ENCODE data around the gene DSCAML1. TPM values are rescaled to one million over a fixed set of nuclear protein-coding genes. Genes with fewer than 3 reads are reported as not detected.
A peak's percentile ranks its signal among the peaks of the same experiment; 100 is the strongest.

The DSCAML1 gene
- total RNA-seq, 4 donors from 2014 or later, result 0.54 to 1.8 (median 0.99) TPM

DNA sequence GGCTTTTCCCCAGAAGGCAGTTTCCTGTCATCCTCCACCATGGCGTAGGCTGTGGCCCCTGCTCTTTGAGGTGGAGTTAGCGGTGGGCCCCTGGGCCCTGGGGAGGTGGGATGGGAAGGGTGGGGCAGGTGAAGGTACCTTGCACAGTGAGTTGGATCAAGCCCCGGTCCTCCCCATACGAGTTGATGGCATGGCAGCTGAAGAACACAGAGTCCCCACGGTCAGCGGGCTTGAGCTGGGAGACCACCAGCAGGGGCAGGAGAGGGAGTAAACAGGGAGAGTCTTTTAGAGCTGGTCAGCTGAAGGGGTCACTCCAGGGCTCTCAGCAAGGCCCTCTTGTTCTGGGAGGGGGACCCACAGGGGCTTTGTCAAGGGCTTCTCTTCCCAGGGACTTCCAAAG is 316.0 kb downstream of the DSCAML1 start:
- Histone ChIP-seq H3K27me3 (no peaks in the 10 kb centered on the region), H3K27ac (no peak overlapping the region), H3K9me3 (no peaks in the 10 kb centered on the region), H3K4me1 (peaks cover 7 to 11% of the 10 kb centered on the region in 2 donors), H3K4me3 (replicated peaks in 1 of 3) (no peak overlapping the region), H3K36me3 (no peaks in the 10 kb centered on the region)
- DNase-seq, result no peak
- no peak for TF ChIP-seq POLR2A (IDR thresholded peaks at IDR 0.05)
- intact Hi-C loops (cut with DNase I), result no loop called here
- 89 to 97% methylated on average over 4 to 5 of the region's 6 CpGs for WGBS, 2 donors

DNA sequence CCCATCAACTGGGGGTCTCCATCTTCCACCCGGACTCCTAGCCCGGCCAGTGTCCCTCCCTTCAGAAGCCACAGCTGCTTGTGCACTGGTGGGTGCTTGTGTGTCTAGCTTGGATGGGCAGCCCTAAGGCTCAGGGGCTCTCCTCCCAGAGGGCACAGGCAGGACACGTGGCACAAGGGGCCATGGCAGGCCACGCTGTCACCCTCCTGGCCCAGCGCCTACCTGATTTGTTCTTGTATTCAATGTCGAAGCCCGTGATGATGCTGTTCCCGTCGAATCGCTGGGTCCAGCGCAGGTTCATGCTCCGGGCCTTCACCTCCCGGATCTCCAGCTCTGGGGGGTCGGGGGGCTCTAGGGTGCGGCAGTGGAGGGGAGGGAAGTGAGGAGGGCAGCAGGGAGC is 316.8 kb downstream of the DSCAML1 start:
- no peaks in the 10 kb centered on the region for H3K9me3 ChIP-seq
- H3K36me3 ChIP-seq, result no peaks in the 10 kb centered on the region
- 97 to 98% methylated on average over 8 to 13 of the region's 15 CpGs for WGBS, 2 donors
- peaks cover 7 to 11% of the 10 kb centered on the region in 2 donors for H3K4me1 ChIP-seq
- H3K4me3 ChIP-seq (replicated peaks in 1 of 3), result no peak overlapping the region
- TF ChIP-seq, protein P1, sequence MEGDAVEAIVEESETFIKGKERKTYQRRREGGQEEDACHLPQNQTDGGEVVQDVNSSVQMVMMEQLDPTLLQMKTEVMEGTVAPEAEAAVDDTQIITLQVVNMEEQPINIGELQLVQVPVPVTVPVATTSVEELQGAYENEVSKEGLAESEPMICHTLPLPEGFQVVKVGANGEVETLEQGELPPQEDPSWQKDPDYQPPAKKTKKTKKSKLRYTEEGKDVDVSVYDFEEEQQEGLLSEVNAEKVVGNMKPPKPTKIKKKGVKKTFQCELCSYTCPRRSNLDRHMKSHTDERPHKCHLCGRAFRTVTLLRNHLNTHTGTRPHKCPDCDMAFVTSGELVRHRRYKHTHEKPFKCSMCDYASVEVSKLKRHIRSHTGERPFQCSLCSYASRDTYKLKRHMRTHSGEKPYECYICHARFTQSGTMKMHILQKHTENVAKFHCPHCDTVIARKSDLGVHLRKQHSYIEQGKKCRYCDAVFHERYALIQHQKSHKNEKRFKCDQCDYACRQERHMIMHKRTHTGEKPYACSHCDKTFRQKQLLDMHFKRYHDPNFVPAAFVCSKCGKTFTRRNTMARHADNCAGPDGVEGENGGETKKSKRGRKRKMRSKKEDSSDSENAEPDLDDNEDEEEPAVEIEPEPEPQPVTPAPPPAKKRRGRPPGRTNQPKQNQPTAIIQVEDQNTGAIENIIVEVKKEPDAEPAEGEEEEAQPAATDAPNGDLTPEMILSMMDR (IDR thresholded peaks at IDR 0.05), result no peak
- no peak for TF ChIP-seq POLR2A (IDR thresholded peaks at IDR 0.05)
- intact Hi-C loops (cut with DNase I), result no loop called here
- no peaks in the 10 kb centered on the region for H3K27me3 ChIP-seq
- no peak for DNase-seq
- H3K27ac ChIP-seq, result no peak overlapping the region

DNA sequence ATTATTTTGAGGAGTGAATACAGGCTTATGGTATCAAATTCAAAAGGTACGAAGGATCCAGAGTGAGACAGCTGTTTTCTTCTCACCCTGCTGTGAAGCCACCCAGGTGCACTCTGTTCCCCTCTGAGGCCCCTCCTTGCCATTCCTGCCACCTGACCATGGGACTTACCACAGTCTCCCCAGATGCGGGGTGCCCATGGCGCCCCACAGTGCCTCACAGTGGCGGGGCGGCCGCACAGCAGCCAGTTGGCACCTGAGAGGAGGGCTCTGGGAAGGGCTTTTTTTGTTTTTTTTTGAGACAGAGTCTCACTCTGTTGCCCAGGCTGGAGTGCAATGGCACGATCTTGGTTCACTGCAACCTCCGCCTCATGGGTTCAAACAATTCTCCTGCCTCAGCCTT is 317.6 kb downstream of the DSCAML1 start:
- peaks cover 7 to 11% of the 10 kb centered on the region in 2 donors for H3K4me1 ChIP-seq
- no peaks in the 10 kb centered on the region for H3K27me3 ChIP-seq
- H3K27ac ChIP-seq, result no peak overlapping the region
- WGBS, 2 donors, result 76 to 84% methylated on average over 8 of the region's 8 CpGs
- H3K9me3 ChIP-seq, result no peaks in the 10 kb centered on the region
- H3K4me3 ChIP-seq (replicated peaks in 1 of 3), result no peak overlapping the region
- no peak for TF ChIP-seq POLR2A (IDR thresholded peaks at IDR 0.05)
- TF ChIP-seq, protein P1 (IDR thresholded peaks at IDR 0.05), result no peak
- DNase-seq, result no peak
- no peaks in the 10 kb centered on the region for H3K36me3 ChIP-seq
- intact Hi-C loops (cut with DNase I), result no loop called here

DNA sequence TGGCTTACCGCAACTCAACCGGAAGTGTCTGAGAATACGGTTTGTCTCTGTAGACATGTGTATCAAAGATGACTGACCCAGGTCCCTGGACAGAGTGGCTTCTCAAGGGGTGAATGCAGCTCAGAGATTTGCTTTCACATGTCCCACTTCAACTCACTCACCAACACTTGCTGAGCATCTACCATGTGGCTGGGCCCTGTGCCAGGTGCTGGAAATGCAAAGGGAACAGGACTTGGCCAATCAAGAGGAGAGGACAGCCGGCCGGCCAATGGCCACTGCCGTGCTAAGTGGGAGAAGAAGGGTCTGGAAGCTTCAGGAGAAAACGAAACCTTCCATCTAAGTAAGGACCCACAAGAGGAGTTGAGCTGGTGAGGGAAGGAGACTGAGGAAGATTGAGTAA is 318.1 kb downstream of the DSCAML1 start:
- Histone ChIP-seq H3K9me3 (no peaks in the 10 kb centered on the region), H3K4me3 (replicated peaks in 1 of 3) (no peak overlapping the region), H3K27me3 (no peaks in the 10 kb centered on the region), H3K4me1 (peaks cover 7 to 11% of the 10 kb centered on the region in 2 donors), H3K36me3 (no peaks in the 10 kb centered on the region), H3K27ac (no peak overlapping the region)
- TF ChIP-seq, protein P1 (IDR thresholded peaks at IDR 0.05), result no peak
- 55 to 76% methylated on average over 7 of the region's 7 CpGs for WGBS, 2 donors
- intact Hi-C loops (cut with DNase I), result no loop called here
- DNase-seq, result peak; percentile 79 to 85

DNA sequence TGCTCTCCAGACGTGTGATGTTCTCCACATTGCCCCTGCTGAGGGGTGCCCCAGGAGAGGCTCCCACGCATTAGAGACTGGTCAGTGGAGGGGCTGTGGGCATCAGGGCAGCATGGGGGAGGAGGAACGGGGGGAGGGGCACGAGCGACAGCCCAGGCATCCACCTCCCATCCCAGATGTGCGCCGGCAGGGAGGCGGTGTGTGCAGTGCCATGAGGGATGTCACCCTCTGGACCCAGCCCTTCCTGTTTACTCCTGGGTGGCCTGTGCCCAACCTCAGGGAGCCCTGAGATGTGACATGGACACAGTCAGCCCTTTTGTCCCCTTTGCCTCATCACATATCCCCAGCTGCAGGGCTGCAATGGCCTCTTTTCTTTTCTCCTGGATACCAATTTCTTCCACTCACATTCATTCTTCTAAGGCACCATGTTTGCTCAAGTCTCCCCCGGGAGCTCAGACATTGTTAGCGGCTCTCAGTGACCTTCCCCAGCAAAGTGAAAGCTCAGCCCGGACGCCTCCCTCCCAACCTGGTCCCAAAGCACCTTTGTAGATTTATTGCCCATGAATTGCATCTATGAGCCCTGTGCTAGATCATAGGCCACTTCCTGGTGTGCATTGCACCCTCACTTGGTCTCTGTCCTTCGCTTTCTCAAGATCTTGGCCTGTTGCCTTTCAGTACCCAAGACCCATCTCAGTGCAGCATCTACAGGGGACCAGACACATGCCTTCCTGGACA is 318.7 kb downstream of the DSCAML1 start:
- H3K27ac ChIP-seq, result no peak overlapping the region
- intact Hi-C loops (cut with DNase I), result no loop called here
- peaks cover 7 to 11% of the 10 kb centered on the region in 2 donors for H3K4me1 ChIP-seq
- no peaks in the 10 kb centered on the region for H3K36me3 ChIP-seq
- 82 to 92% methylated on average over 11 to 13 of the region's 13 CpGs for WGBS, 2 donors
- no peaks in the 10 kb centered on the region for H3K9me3 ChIP-seq
- TF ChIP-seq POLR2A (IDR thresholded peaks at IDR 0.05), result no peak
- TF ChIP-seq, protein P1 (IDR thresholded peaks at IDR 0.05), result no peak
- H3K4me3 ChIP-seq (replicated peaks in 1 of 3), result no peak overlapping the region
- no peak for DNase-seq
- H3K27me3 ChIP-seq, result no peaks in the 10 kb centered on the region
